Globus pallidus (tissue), 1 donor: ENCODE data around the gene COL4A1.

Experiments used
- DNase-seq: peaks from one replicate; pipeline ENCODE4 v3.0.0-alpha.2; 2015; ENCODE audit warnings: low spot score

The COL4A1 gene

GRCh38 chr13:110258876-110259631 is 47.9 kb downstream of the COL4A1 start:
- DNase-seq = no peak

GRCh38 chr13:110257408-110257807 is 49.5 kb downstream of the COL4A1 start:
- DNase-seq = no peak

- DNase-seq = no peak
Measured at GRCh38 chr13:110256126-110256905, 50.6 kb downstream of the COL4A1 start.

- DNase-seq = no peak
Measured at GRCh38 chr13:110254751-110255553, 52.0 kb downstream of the COL4A1 start.

- no peak for DNase-seq
Measured at GRCh38 chr13:110254151-110254679, 52.7 kb downstream of the COL4A1 start.

- DNase-seq = no peak
Measured at GRCh38 chr13:110251193-110251819, 55.7 kb downstream of the COL4A1 start.

GRCh38 chr13:110250258-110250891 is 56.6 kb downstream of the COL4A1 start:
- no peak for DNase-seq

- DNase-seq = no peak
Measured at GRCh38 chr13:110249326-110249725, 57.6 kb downstream of the COL4A1 start.

GRCh38 chr13:110248449-110249143 is 58.4 kb downstream of the COL4A1 start:
- DNase-seq = no peak

GRCh38 chr13:110246530-110246929 is 60.4 kb downstream of the COL4A1 start:
- no peak for DNase-seq

GRCh38 chr13:110245416-110245899 is 61.5 kb downstream of the COL4A1 start:
- no peak for DNase-seq

GRCh38 chr13:110244976-110245375 is 62.0 kb downstream of the COL4A1 start:
- DNase-seq = no peak

GRCh38 chr13:110244071-110244830 is 62.7 kb downstream of the COL4A1 start:
- DNase-seq = no peak

- no peak for DNase-seq
Measured at GRCh38 chr13:110242615-110243014, 64.3 kb downstream of the COL4A1 start.

- no peak for DNase-seq
Measured at GRCh38 chr13:110240943-110241342, 66.0 kb downstream of the COL4A1 start.

- no peak for DNase-seq
Measured at GRCh38 chr13:110240352-110240751, 66.6 kb downstream of the COL4A1 start.

- DNase-seq = no peak
Measured at GRCh38 chr13:110239280-110240125, 67.5 kb downstream of the COL4A1 start.

- no peak for DNase-seq
Measured at GRCh38 chr13:110238818-110239195, 68.2 kb downstream of the COL4A1 start.
